ENCODE measurements around the gene GNAQ. TPM values are rescaled to one million over a fixed set of nuclear protein-coding genes. Genes with fewer than 3 reads are reported as not detected.

GNAQ gene
- total and polyA plus RNA-seq, 2 donors (not counting 1 experiment from before 2014, with no cell fraction given) = 30.4 to 74.3 TPM

DNA sequence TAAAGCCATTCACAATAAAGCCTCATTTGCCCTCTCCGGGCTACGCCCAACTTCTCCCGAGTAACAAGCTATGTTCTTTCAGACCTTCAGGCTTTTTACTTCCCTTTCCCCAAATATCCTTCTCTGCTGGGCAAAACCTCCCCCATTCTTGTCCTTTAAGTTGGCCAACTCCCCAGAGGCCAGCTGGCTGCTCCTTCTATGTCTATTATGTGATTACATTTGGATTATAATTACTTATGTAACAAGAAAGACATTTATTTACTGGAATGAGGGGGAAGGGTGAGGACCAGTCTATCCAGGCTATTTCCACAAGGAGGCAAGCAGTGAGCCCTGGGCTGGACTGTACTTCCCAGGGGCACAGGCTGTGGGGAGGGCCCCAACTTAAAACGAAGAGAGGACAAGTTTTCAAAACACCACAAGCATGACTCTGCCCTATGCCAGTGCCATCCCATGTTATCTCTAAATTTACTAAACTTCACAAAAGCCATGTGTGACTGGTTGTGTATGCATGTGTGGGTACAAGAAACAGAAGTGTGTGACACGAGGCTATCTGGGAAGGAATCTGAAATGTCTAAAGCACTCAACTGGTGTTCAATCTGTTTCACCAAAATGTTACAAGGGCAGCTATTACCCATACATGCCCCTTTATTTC, 84.5 kb downstream of the GNAQ start:
- Histone ChIP-seq H4K20me1 (ENCODE audit: control insufficient read depth, extremely low read depth, insufficient read depth, low read length) (no peaks in the 10 kb centered on the region), H3K27ac (ENCODE audit: insufficient read depth, low read length) (no peak overlapping the region), H2AFZ (ENCODE audit: low read length) (no peak overlapping the region), H3K36me3 (ENCODE audit: control insufficient read depth, insufficient read depth, low read length) (no peaks in the 10 kb centered on the region), H3K9me3 (ENCODE audit: control insufficient read depth, insufficient read depth, low read depth, low read length) (no peaks in the 10 kb centered on the region), H3K4me2 (ENCODE audit: extremely low read depth, insufficient read depth, low read length) (peak overlapping the region; percentile 15), H3K4me3 (replicated peaks in 1 of 4; ENCODE audit: control extremely low read depth in 1 of 4, insufficient read depth in 1 of 4, low read depth in 3 of 4, low read length in 4 of 4) (no peak overlapping the region), H3K27me3 (ENCODE audit: control insufficient read depth, insufficient read depth, low read length) (no peaks in the 10 kb centered on the region), H3K79me2 (ENCODE audit: control insufficient read depth, insufficient read depth, low read length) (peaks cover 6% of the 10 kb centered on the region), H3K4me1 (ENCODE audit: control insufficient read depth, extremely low read depth, insufficient read depth, low read length) (peaks cover 5% of the 10 kb centered on the region), H3K9ac (ENCODE audit: insufficient read depth, low read length) (no peak overlapping the region)
- TF ChIP-seq EZH2 (IDR thresholded peaks at IDR 0.05; ENCODE audit: low read length, missing control alignments) = no peak
- TF ChIP-seq, protein P1, sequence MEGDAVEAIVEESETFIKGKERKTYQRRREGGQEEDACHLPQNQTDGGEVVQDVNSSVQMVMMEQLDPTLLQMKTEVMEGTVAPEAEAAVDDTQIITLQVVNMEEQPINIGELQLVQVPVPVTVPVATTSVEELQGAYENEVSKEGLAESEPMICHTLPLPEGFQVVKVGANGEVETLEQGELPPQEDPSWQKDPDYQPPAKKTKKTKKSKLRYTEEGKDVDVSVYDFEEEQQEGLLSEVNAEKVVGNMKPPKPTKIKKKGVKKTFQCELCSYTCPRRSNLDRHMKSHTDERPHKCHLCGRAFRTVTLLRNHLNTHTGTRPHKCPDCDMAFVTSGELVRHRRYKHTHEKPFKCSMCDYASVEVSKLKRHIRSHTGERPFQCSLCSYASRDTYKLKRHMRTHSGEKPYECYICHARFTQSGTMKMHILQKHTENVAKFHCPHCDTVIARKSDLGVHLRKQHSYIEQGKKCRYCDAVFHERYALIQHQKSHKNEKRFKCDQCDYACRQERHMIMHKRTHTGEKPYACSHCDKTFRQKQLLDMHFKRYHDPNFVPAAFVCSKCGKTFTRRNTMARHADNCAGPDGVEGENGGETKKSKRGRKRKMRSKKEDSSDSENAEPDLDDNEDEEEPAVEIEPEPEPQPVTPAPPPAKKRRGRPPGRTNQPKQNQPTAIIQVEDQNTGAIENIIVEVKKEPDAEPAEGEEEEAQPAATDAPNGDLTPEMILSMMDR (conservative IDR thresholded peaks at IDR 0.05 in 1 of 2, IDR thresholded peaks at IDR 0.05 in 1 of 2; ENCODE audit: low read depth in 1 of 2, low read length in 2 of 2) = no peak
- DNase-seq (ENCODE audit: low read depth in 2 of 2) = peak in 1 of 2 donors; percentile 23

DNA sequence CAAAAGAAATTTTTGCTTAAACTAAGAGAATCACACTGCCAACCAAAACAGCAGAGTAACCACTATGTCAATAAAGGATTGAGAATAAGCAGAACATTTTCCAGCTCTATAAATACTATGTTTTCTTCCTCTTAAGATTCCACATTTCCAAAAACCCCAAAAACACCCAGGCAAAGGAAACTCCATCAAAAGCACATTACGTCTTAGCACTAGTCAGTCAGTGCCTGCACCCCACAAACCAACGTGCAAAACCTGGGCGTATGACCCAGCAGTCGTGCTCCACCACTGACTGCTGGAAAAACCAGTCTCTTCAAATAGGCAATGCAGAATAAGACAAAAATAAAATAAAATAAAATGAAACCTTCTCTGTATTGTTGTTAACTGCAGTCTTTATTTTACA, 85.3 kb downstream of the GNAQ start:
- Histone ChIP-seq H3K9ac (ENCODE audit: insufficient read depth, low read length) (no peak overlapping the region), H2AFZ (ENCODE audit: low read length) (no peak overlapping the region), H3K4me1 (ENCODE audit: control insufficient read depth, extremely low read depth, insufficient read depth, low read length) (peaks cover 5% of the 10 kb centered on the region), H3K4me2 (ENCODE audit: extremely low read depth, insufficient read depth, low read length) (no peak overlapping the region), H3K36me3 (ENCODE audit: control insufficient read depth, insufficient read depth, low read length) (no peaks in the 10 kb centered on the region), H4K20me1 (ENCODE audit: control insufficient read depth, extremely low read depth, insufficient read depth, low read length) (no peaks in the 10 kb centered on the region), H3K27ac (ENCODE audit: insufficient read depth, low read length) (no peak overlapping the region), H3K9me3 (ENCODE audit: control insufficient read depth, insufficient read depth, low read depth, low read length) (no peaks in the 10 kb centered on the region), H3K27me3 (ENCODE audit: control insufficient read depth, insufficient read depth, low read length) (no peaks in the 10 kb centered on the region), H3K79me2 (ENCODE audit: control insufficient read depth, insufficient read depth, low read length) (peaks cover 3% of the 10 kb centered on the region), H3K4me3 (replicated peaks in 1 of 4; ENCODE audit: control extremely low read depth in 1 of 4, insufficient read depth in 1 of 4, low read depth in 3 of 4, low read length in 4 of 4) (no peak overlapping the region)
- no peak for DNase-seq (ENCODE audit: low read depth in 2 of 2)
- TF ChIP-seq, protein P1 (conservative IDR thresholded peaks at IDR 0.05 in 1 of 2, IDR thresholded peaks at IDR 0.05 in 1 of 2; ENCODE audit: low read depth in 1 of 2, low read length in 2 of 2) = no peak
- no peak for TF ChIP-seq EZH2 (IDR thresholded peaks at IDR 0.05; ENCODE audit: low read length, missing control alignments)

DNA sequence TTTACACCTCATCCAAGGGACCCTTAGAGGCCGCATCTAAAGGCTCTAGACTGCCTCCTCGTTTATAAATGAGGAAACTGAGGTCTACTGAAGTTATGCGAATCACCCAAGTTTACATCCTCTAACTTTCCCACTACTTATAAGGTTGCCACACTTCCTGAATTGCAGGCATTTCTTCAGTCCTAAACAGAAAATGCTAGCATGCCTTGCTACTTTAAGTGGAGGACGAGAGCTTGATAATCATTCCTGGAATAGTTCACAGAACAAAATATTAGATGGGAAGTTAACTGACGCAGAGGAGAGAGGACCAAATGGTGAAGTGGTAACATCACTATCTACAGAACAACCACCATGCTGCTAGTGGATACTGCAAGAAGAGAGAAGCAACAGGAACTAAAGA, 85.8 kb downstream of the GNAQ start:
- Histone ChIP-seq H3K9me3 (ENCODE audit: control insufficient read depth, insufficient read depth, low read depth, low read length) (no peaks in the 10 kb centered on the region), H3K4me2 (ENCODE audit: extremely low read depth, insufficient read depth, low read length) (no peak overlapping the region), H3K27ac (ENCODE audit: insufficient read depth, low read length) (no peak overlapping the region), H3K4me3 (replicated peaks in 1 of 4; ENCODE audit: control extremely low read depth in 1 of 4, insufficient read depth in 1 of 4, low read depth in 3 of 4, low read length in 4 of 4) (no peak overlapping the region), H3K27me3 (ENCODE audit: control insufficient read depth, insufficient read depth, low read length) (no peaks in the 10 kb centered on the region), H3K4me1 (ENCODE audit: control insufficient read depth, extremely low read depth, insufficient read depth, low read length) (peaks cover 5% of the 10 kb centered on the region), H3K36me3 (ENCODE audit: control insufficient read depth, insufficient read depth, low read length) (no peaks in the 10 kb centered on the region), H2AFZ (ENCODE audit: low read length) (no peak overlapping the region), H3K79me2 (ENCODE audit: control insufficient read depth, insufficient read depth, low read length) (peaks cover 3% of the 10 kb centered on the region), H3K9ac (ENCODE audit: insufficient read depth, low read length) (no peak overlapping the region), H4K20me1 (ENCODE audit: control insufficient read depth, extremely low read depth, insufficient read depth, low read length) (no peaks in the 10 kb centered on the region)
- peak in 1 of 2 donors; percentile 68 for DNase-seq (ENCODE audit: low read depth in 2 of 2)
- TF ChIP-seq, protein P1 (conservative IDR thresholded peaks at IDR 0.05 in 1 of 2, IDR thresholded peaks at IDR 0.05 in 1 of 2; ENCODE audit: low read depth in 1 of 2, low read length in 2 of 2) = no peak
- TF ChIP-seq EZH2 (IDR thresholded peaks at IDR 0.05; ENCODE audit: low read length, missing control alignments) = no peak

All from fibroblast of lung (primary cell).